GM12892 (cell line): Measurements from ENCODE around the gene RTN1.
"Not testable (repeated sequence)": the region's sequence is repeated elsewhere in the genome, so short reads cannot be mapped to it uniquely, and the experiment has no call there.

Experiments
- DNase-seq: peaks from one replicate; pipeline ENCODE4 v3.0.0; 2011; ENCODE audit not compliant: insufficient read length
- FAIRE-seq: peaks from 2 replicates; lab custom pipeline; 2011; peaks lifted over from hg19 to GRCh38; lab: Jason Lieb, UNC
- POLR2A ChIP-seq: IDR thresholded peaks from 2 replicates; pipeline ENCODE4 v1.6.1; 2011; ENCODE audit warnings: low read depth, low read length, control low read depth
- POLR2AphosphoS5 ChIP-seq: IDR thresholded peaks from 2 replicates; pipeline ENCODE4 v1.6.1; 2011; ENCODE audit warnings: low read depth, low read length, control low read depth
- TAF1 ChIP-seq: IDR thresholded peaks from 2 replicates; pipeline ENCODE4 v1.6.1; 2011; ENCODE audit warnings: low read depth, mild to moderate bottlenecking, control low read depth, low read length, borderline replicate concordance

RTN1 gene

DNA sequence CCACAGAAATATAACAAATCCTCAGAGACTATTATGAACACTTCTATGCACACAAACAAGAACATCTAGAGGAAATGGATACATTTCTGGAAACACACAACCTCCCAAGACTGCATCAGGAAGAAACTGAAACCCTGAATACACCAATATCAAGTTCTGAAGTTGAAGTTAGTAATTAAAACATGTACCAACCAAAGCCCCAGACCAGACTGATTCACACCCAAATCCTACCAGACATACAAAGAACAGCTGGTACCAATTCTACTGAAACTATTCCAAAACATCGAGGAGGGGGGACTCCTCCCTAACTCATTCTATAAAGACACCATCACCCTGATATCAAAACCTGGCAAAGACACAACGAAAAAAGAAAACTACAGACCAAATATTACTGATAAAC is 179.3 kb downstream of the RTN1 start:
- FAIRE-seq, result no peak
- no peak for TF ChIP-seq POLR2A
- no peak for TF ChIP-seq TAF1
- no peak for TF ChIP-seq POLR2AphosphoS5
- DNase-seq, result no peak

DNA sequence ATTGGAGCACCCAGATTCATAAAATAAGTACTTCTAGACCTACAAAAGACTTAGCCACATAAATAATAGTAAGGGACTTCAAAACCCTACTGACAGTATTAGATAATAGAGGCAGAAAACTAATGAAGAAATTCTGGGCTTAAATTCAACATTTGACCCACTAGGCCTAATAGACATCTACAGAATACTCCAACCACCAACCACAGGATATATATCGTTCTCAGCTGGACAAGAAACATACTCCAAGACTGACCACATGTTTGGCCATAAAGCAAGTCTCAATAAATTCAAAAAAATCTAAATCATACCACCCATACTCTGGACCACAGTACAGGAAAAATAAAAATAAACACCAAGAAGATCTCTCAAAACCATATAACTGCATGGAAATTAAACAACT is 180.2 kb downstream of the RTN1 start:
- DNase-seq (no peak), FAIRE-seq (no peak)
- TF ChIP-seq TAF1 (no peak), POLR2A (no peak), POLR2AphosphoS5 (no peak)

DNA sequence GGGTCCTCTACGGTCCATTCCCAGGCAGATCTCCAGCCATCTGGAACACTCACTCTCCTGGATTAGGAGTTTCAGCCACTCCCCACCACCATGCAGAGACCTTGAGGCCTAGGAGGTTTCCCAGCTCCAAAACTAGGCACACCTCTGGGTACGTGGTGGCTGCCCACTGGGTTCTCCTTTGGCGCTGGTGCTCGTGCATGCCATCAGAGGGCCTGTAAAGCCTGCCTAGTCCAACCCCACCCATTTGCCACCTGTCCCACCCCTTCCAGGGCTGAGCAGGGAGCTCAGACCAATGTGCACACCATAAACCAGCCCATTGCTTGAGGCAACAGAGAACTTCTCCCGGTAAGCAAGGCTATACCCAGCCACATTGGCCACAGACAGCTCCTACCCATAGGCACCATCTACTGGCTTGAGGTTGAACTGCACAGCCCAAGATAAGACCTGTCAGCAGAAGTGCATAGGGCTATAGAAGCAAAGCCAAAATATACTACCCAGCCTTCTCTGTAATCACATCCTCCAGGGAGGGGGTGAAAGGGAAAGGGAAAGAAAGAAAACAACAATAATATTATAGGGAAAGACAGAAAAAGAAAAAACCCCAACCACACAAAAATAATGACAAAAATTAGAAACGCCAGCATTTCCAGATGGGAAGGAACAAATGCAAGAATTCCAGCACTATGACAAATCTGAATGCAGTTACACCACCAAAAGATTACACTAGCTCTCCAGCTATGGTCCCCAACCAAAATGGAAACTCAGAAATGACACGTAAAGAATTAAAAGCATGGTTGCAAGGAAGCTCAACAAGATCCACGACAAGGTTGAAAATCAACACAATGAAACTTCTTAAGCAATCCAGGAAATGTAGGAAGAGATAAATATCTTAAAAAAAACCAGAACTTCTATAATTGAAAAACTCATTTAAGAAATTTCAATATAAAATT is 182.1 kb downstream of the RTN1 start:
- FAIRE-seq (peak; percentile 76), DNase-seq (no peak)
- TF ChIP-seq POLR2A (no peak), POLR2AphosphoS5 (no peak), TAF1 (no peak)

DNA sequence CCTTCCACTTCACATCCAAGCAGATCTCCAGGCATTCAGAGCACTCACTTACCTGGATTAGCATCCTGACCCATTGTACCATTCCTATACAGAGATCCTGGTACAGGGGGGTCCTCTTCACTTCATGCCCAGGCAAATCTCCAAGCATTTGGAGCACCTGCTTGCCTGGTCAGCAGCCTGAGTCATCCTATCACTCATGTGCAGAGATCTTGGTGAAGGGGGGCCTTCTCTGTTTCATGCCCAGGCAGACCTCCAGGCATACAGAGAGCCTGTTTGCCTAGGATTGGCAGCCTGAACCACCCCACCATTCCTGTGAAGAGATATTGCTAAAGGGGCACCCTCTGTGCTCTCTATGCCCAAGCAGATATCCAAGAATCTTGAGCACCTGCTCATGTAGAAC is 182.9 kb downstream of the RTN1 start:
- FAIRE-seq (no peak), DNase-seq (no peak)
- no peak for TF ChIP-seq TAF1
- TF ChIP-seq POLR2A, result no peak
- no peak for TF ChIP-seq POLR2AphosphoS5

DNA sequence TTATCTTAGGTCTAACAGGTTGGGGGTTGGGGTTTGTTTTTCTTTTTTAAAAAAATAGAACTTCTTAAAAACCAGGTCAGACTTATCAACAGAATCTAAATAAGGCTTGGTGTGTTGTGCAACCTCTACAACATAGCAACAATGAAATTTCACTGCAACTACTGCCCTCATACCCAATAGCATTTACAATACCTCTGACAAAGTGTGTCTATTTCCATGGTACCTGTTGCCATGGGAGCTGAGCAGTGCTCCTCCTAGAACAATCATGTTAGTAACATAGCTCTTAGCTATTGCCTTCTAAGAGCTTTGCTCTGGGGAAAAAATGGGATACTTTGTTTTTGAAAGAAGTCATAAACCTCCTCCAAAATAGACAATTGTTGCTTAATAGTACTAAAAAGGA is 190.7 kb downstream of the RTN1 start:
- FAIRE-seq, result no peak
- TF ChIP-seq TAF1, result no peak
- no peak for TF ChIP-seq POLR2A
- TF ChIP-seq POLR2AphosphoS5, result no peak
- DNase-seq, result no peak

DNA sequence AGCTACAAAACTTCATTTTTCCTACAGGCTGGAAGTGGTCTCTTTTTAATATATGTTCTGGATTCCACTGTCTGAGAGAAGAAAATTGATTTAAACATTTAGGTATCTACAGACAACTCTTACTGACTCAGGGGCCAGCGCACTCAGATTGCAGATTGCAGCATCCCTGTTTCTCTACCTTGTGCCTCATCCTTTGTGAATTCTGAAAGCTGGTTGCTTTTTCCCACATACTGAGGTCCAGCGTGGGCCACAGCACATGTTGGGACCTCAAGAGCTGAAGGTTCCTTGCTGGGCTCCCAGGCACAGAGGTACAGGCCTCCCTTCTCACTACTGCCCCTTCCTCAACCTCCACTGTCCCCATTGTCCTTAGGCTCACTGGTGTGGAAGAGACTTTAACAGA is 192.2 kb downstream of the RTN1 start:
- DNase-seq (no peak), FAIRE-seq (no peak)
- TF ChIP-seq TAF1 (no peak), POLR2A (no peak), POLR2AphosphoS5 (no peak)

DNA sequence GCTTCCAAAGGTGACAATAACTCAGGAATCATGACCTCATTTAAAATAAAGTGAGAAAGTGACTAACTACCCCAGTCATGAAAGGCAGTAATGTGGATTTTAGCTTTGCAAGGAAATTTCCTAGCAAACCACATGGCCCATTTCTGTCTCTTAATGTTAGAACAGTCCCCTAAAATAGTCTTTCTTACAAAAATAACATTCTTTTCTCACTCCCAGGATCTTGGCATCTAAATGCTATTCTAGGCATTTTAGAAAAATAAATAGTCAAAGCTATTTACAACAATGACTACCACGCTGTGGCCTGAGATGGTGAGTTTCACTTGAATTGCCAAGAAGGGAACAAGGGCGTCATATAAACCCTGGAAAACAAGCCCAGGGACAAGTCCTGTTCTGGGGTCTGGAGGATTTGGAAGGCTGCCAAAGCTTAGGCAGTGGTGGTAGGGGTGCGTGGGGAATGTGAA is 192.8 kb downstream of the RTN1 start:
- DNase-seq (no peak), FAIRE-seq (no peak)
- no peak for TF ChIP-seq TAF1
- no peak for TF ChIP-seq POLR2A
- no peak for TF ChIP-seq POLR2AphosphoS5

DNA sequence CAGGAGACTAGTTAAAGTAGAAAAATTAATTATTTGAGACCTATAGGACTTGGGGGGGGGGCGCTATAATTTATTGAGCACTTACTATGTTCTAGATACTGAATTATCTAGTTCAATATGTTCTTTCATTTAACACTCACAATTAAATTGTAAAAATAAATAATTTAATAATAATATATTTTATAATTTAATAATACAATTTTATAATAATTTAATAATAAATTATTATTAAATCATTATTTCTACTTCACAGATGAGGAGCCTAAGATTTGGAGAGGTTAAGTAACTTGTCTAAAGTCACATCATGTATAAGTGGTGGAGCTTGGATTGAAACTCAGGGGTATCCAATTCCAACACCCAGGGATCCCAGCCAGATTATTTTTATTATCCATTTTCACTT is 195.2 kb downstream of the RTN1 start:
- FAIRE-seq (no peak), DNase-seq (no peak)
- TF ChIP-seq POLR2AphosphoS5 (no peak), TAF1 (no peak), POLR2A (no peak)

DNA sequence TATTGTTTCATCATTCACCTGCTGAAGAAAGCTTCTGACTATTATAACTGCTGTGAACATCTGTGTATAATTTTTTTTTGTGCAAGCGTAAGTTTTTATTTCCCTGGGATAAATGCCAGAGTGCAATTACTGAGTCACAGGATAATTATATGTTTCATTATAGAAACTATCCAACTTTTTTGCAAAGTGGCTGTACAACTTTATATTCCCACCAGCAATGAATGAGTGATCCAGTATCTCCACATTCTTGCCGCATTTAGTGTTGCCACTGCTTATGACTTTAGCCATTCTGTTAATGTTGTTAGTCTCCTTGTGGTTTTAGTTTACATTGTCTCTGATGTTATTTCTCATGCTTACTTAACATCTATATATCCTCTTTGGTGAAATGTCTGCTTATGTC is 205.8 kb downstream of the RTN1 start:
- no peak for TF ChIP-seq TAF1
- no peak for TF ChIP-seq POLR2AphosphoS5
- no peak for TF ChIP-seq POLR2A
- no peak for FAIRE-seq

DNA sequence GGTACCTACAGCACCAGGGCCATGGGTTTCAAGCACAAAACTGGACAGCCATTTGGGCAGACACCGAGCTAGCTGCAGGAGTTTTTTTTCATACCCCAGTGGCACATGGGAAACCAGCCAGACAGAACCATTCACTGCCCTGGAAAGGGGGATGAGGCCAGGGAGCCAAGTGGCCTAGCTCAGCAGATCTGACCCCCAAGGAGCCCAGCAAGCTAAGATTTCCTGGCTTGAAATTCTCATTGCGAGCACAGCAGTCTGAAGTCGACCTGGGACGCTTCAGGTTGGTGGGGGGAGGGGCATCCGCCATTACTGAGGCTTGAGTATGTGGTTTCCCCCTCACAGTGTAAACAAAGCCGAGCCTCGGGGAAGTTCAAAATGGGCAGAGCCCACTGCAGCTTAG is 212.8 kb downstream of the RTN1 start:
- FAIRE-seq, result no peak
- no peak for TF ChIP-seq POLR2A
- no peak for TF ChIP-seq POLR2AphosphoS5
- TF ChIP-seq TAF1, result no peak
- no peak for DNase-seq

More for the DNA sequence above, 205.8 kb downstream of the RTN1 start:
- DNase-seq, result no peak

DNA sequence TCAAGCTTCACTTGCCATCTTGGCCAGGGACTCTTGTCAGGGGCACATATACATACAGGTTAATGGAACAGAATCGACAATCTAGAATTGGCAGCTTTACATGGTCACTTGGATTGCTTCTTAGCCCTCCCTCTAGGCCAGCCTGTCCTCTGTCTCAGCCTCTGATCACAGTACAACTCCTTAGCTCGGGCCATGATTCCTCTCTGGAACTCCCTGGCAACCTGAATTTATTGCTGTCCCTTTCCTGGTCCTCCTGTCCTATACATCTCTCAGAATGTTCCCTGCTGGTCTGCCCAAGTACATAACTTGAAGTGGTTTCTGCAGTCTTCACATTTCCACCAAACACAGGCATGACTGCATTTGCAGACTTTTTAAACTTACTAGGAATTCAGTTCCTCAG is 214.1 kb downstream of the RTN1 start:
- FAIRE-seq (no peak), DNase-seq (no peak)
- no peak for TF ChIP-seq POLR2AphosphoS5
- TF ChIP-seq POLR2A, result no peak
- TF ChIP-seq TAF1, result no peak

DNA sequence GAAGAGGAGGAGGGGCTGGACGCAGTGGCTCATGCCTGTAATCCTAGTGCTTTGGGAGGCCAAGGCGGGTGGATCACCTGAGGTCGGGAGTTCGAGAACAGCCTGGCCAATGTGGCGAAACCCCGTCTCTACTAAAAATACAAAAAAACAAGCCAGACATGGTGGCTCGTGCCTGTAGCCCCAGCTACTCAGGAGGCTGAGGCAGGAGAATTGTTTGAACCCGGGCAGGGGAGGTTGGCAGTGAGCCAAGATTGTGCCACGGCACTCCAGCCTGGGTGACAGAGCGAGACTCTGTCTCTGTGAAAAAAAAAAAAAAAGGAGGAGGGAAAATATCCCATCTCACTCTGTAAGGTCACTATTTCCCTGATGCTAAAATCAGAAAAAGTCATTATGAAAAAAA is 216.4 kb downstream of the RTN1 start:
- not testable (repeated sequence) for DNase-seq, FAIRE-seq

DNA sequence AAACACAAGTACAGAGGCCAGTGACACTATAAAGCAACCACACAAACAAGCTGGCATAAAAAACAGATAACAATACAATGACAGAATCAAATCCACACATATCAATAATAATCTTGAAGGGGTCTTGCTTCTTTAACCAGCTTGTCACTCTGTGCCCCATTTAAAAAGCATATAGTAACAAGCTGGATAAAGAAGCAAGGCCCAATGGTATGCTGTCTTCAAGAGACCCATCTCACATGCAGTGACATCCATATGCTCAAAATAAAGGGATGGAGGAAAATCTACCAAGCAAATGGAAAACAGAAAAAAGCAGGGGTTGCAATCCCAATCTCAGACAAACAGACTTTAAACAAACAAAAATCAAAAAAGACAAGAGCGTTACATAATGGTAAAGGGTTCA is 223.7 kb downstream of the RTN1 start:
- FAIRE-seq, result not testable (repeated sequence)

More for the DNA sequence above, 223.7 kb downstream of the RTN1 start:
- DNase-seq, result not testable (repeated sequence)
